GM12801 (cell line): ENCODE data around the gene ADD3.

ENCODE experiments used
- CTCF ChIP-seq: IDR thresholded peaks from one replicate; pipeline ENCODE4 v1.5.1; 2011; ENCODE audit warnings: control low read depth; ENCODE audit not compliant: insufficient read length; ENCODE audit errors: extremely low read depth

The ADD3 gene

DNA sequence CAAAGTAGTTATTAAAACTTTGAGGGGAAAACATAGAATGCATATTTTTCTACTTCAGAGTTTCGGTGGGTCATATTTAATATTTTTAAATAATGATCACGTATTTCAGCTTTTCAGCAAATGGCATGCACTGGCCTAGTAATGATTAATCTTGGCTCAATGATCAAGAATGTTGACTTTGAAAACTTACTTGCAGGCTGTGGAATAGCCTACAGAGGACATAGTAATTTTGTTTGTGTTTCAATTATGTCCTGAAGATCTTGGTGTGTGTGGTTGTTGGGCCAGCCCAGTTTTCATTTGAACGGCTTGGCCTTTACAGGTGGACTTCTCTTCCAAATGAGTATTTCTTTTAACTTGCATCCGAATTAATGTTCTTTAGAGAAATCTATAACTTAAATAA lies 35.1 kb downstream of the ADD3 start:
- TF ChIP-seq CTCF: no peak

GRCh38 chr10:110044681-110045080 lies 36.9 kb downstream of the ADD3 start:
- no peak for TF ChIP-seq CTCF

DNA sequence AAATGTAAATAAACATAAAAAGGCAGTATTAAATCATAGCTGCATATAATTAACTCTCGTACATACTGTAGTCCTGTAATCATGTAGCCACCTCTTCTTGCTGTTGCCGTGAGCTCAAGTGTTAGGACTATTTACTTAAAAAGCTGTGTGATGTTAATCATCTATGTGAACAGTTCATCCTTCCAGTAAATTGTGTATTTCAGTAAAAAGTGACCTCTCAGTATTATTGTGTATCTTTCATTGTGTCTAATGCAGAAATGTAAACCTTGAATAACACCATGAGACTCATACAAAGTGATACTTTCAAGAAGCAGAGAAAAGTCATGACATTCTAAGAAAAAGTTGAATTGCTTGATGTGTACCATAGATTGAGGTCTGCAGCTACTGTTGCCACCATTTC lies 38.0 kb downstream of the ADD3 start:
- no peak for TF ChIP-seq CTCF

DNA sequence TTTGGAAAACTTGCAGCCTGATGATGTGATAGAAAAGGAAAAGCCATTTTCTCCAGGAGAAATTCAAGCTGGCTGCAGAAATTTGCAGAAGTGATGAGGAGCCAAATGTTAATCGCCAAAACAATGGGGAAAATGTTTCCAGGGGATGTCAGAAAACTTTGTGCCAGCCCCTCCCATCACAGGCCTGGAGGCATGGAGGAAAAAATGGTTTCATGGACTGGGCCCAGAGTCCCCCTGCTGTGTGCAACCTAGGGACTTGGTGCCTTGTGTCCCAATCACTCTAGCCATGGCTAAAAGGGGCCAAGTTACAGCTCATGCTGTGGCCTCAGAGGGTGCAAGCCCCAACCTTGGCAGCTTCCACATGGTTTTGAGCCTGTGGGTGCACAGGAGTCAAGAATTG lies 41.0 kb downstream of the ADD3 start:
- TF ChIP-seq CTCF: no peak

DNA sequence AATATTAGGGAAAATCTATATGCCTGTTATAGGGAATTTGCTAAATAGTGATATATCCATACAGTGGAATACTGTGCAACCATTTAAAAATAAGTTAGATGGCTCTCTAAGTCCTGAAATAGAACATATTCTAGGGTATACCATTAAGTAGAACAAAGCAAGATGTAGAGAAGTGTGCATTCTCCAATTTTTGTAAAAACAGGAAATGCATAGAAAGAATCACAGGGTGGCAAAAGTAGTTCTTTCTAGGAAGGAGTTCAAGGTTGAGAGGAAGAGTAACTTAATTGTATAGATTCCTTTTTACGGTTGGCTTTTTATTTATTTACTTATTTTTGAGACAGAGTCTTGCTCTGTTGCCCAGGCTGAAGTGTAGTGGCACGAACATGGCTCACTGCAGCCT lies 43.7 kb downstream of the ADD3 start:
- no peak for TF ChIP-seq CTCF

- TF ChIP-seq CTCF: no peak
These were observed 45.1 kb downstream of the ADD3 start for GRCh38 chr10:110052916-110053315.

DNA sequence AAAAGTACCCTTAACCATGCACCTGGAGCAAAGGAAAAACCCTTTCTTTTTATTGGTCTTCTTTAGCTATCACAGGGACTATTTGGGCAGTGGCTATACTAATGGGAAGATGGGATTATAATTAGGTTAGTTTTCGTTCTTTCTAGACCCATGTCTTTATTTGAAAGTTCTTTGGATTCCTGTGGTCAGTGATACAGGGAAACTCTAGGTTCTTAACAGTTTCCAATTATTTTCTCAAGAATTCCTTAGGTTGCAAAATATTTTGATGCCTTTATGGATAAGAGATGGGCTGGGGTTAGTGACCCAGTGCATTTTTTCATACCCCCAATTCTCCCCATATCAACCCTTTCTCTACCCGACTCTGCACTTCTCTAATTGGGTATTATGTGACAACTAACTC lies 49.0 kb downstream of the ADD3 start:
- no peak for TF ChIP-seq CTCF

- no peak for TF ChIP-seq CTCF
These were observed 49.7 kb downstream of the ADD3 start for GRCh38 chr10:110057456-110057855.
